Peyer's patch (tissue), 4 donors: ENCODE measurements around the gene HGFAC.

ENCODE experiments used
- CTCF ChIP-seq, 6 experiments: fragments of 450-650 bp in 4 of 6; fragments of 200-600 bp in 2 of 6; sonication (generic) in 1 of 6; IDR thresholded peaks; one replicate each; pipeline ENCODE4 v1.5.1; 2017 to 2019; ENCODE audit warnings: antibody characterized with exemption in 6 of 6, mild to moderate bottlenecking in 3 of 6, moderate library complexity in 1 of 6
- POLR2A ChIP-seq, 2 donors: fragments of 450-650 bp; IDR thresholded peaks; one replicate each; pipeline ENCODE4 v1.5.1; 2017; ENCODE audit warnings: antibody characterized with exemption in 2 of 2, mild to moderate bottlenecking in 2 of 2, moderate library complexity in 2 of 2

- TF ChIP-seq CTCF (IDR thresholded peaks at IDR 0.05) (no peak), POLR2A (IDR thresholded peaks at IDR 0.05) (no peak)
Observed at GRCh38 chr4:3467601-3468031, 25.8 kb downstream of the HGFAC start.
